CD4-positive, alpha-beta memory T cell (primary cell): ENCODE data around the gene KCNJ4. TPM values are rescaled to one million over a fixed set of nuclear protein-coding genes. Genes with fewer than 3 reads are reported as not detected.
A peak's percentile ranks its signal among the peaks of the same experiment; 100 is the strongest.
"Not testable (repeated sequence)": the region's sequence is repeated elsewhere in the genome, so short reads cannot be mapped to it uniquely, and the experiment has no call there.

Experiments used
- CTCF ChIA-PET: fragments of 350-600 bp; sonication (Branson Sonifier 250); formaldehyde crosslinking; loops from one replicate; lab custom pipeline; 2021; ENCODE audit warnings: inconsistent platforms; ENCODE audit not compliant: partially characterized antibody; lab: Charles Lee
- POLR2A ChIA-PET: fragments of 350-600 bp; sonication (Branson Sonifier 250); formaldehyde crosslinking; loops from one replicate; lab custom pipeline; 2021; ENCODE audit not compliant: partially characterized antibody; lab: Charles Lee
- DNase-seq, 5 donors: peaks; one replicate each; pipeline versions ENCODE4 v3.0.0 to v3.0.0-alpha.2; 2020 to 2022; ENCODE audit warnings: mixed read lengths in 1 of 5
- H3K27ac ChIP-seq: one replicate; pipeline ENCODE4 v1.7.0; 2013; ENCODE audit warnings: low read depth, low read length
- H3K27me3 ChIP-seq: 2 replicates; pipeline ENCODE4 v1.7.0; 2013; ENCODE audit warnings: mild to moderate bottlenecking, low read length, moderate library complexity; ENCODE audit not compliant: insufficient read depth
- H3K36me3 ChIP-seq: 2 replicates; pipeline ENCODE4 v1.7.0; 2013; ENCODE audit warnings: mild to moderate bottlenecking, low read length, moderate library complexity; ENCODE audit not compliant: insufficient read depth
- H3K4me1 ChIP-seq: 2 replicates; pipeline ENCODE4 v1.7.0; 2013; ENCODE audit warnings: mild to moderate bottlenecking, low read length, moderate library complexity; ENCODE audit not compliant: insufficient read depth
- H3K4me3 ChIP-seq, 2 donors: one replicate each; pipeline ENCODE4 v1.7.0; 2013; ENCODE audit warnings: low read length in 2 of 2, mild to moderate bottlenecking in 1 of 2
- H3K9me3 ChIP-seq, 2 donors: one replicate each; pipeline ENCODE4 v1.7.0; 2013; ENCODE audit warnings: low read length in 2 of 2, control low read depth in 1 of 2; ENCODE audit not compliant: control insufficient read depth in 1 of 2
- H3K27ac Mint-ChIP-seq, 7 donors: one replicate each; pipeline ENCODE4 v1.8.0; 2020 to 2021; ENCODE audit warnings: mixed read lengths in 7 of 7, mild to moderate bottlenecking in 6 of 7, inconsistent platforms in 3 of 7, moderate library complexity in 3 of 7
- H3K27me3 Mint-ChIP-seq, 2 donors: one replicate each; pipeline ENCODE4 v1.8.0; 2020 to 2021; ENCODE audit warnings: mixed read lengths in 2 of 2
- H3K36me3 Mint-ChIP-seq, 2 donors: one replicate each; pipeline ENCODE4 v1.8.0; 2020 to 2021; ENCODE audit warnings: mixed read lengths in 2 of 2, inconsistent platforms in 1 of 2, mild to moderate bottlenecking in 1 of 2
- H3K4me1 Mint-ChIP-seq, 4 donors: one replicate each; pipeline ENCODE4 v1.8.0; 2020 to 2021; ENCODE audit warnings: mixed read lengths in 4 of 4, mild to moderate bottlenecking in 1 of 4
- H3K4me3 Mint-ChIP-seq, 8 donors: one replicate each; pipeline ENCODE4 v1.8.0; 2020 to 2021; ENCODE audit warnings: mixed read lengths in 8 of 8, mild to moderate bottlenecking in 7 of 8, moderate library complexity in 6 of 8, inconsistent platforms in 3 of 8
- H3K9me3 Mint-ChIP-seq, 8 donors: one replicate each; pipeline ENCODE4 v1.8.0; 2020 to 2021; ENCODE audit warnings: mixed read lengths in 8 of 8, mild to moderate bottlenecking in 5 of 8, inconsistent platforms in 3 of 8, moderate library complexity in 1 of 8
- intact Hi-C: fragments of 100-400 bp; cut with micrococcal nuclease; formaldehyde crosslinking; loops from one replicate; pipeline ENCODE4 v1.15.1; 2023
- polyA plus RNA-seq, 2 donors: library from polyadenylated mRNA; unstranded; fragments of 300-500 nt; fragmentation: Illumina TruSeq; gene quantifications; one replicate each; pipeline ENCODE4 v1.2.3, GENCODE V29; 2021
- total RNA-seq, 2 experiments: library from RNA; stranded (reverse); gene quantifications; one replicate each; pipeline ENCODE4 v1.2.3, GENCODE V29; 2021

KCNJ4 gene
- total and polyA plus RNA-seq, 4 experiments from 2014 or later, result not detected

GRCh38 chr22:38395944-38396343, 59.1 kb downstream of the KCNJ4 start:
- H3K27ac ChIP-seq, H3K9me3 ChIP-seq, intact Hi-C loops, H3K4me3 ChIP-seq, CTCF ChIA-PET, H3K27me3 Mint-ChIP-seq, H3K9me3 Mint-ChIP-seq, H3K27me3 ChIP-seq, DNase-seq, H3K36me3 Mint-ChIP-seq, POLR2A ChIA-PET, H3K36me3 ChIP-seq: not testable (repeated sequence)
- peaks cover 46% of the 10 kb centered on the region for H3K4me1 ChIP-seq
- H3K4me1 Mint-ChIP-seq, result peaks cover 25 to 51% (median 35%) of the 10 kb centered on the region in 4 donors
- H3K27ac Mint-ChIP-seq, result peak overlapping the region; percentile 67 to 95 (median 86)
- peak overlapping the region; percentile 81 to 90 (median 84) for H3K4me3 Mint-ChIP-seq

GRCh38 chr22:38394929-38395624, 59.9 kb downstream of the KCNJ4 start:
- intact Hi-C loops, H3K27me3 Mint-ChIP-seq, CTCF ChIA-PET, H3K36me3 ChIP-seq, DNase-seq, H3K27me3 ChIP-seq, H3K9me3 Mint-ChIP-seq, H3K36me3 Mint-ChIP-seq, POLR2A ChIA-PET, H3K9me3 ChIP-seq, H3K27ac ChIP-seq, H3K4me3 ChIP-seq: not testable (repeated sequence)
- H3K27ac Mint-ChIP-seq, result peak overlapping the region; percentile 49 to 95 (median 61)
- peaks cover 29 to 56% (median 42%) of the 10 kb centered on the region in 4 donors for H3K4me1 Mint-ChIP-seq
- H3K4me3 Mint-ChIP-seq, result peak overlapping the region; percentile 20 to 90 (median 84)
- H3K4me1 ChIP-seq, result peaks cover 46% of the 10 kb centered on the region

GRCh38 chr22:38389428-38389818, 65.6 kb downstream of the KCNJ4 start:
- H3K9me3 Mint-ChIP-seq, H3K36me3 ChIP-seq, POLR2A ChIA-PET, H3K27me3 Mint-ChIP-seq, DNase-seq, H3K9me3 ChIP-seq, H3K4me3 ChIP-seq, H3K36me3 Mint-ChIP-seq, H3K27ac ChIP-seq, H3K27me3 ChIP-seq, intact Hi-C loops: not testable (repeated sequence)
- peaks cover 17% of the 10 kb centered on the region for H3K4me1 ChIP-seq
- Mint-ChIP-seq H3K27ac (peak overlapping the region in 3 of 7 donors; percentile 30 to 60 (median 44)), H3K4me3 (peak overlapping the region in 1 of 8 donors; percentile 49), H3K4me1 (peaks cover 22 to 44% (median 28%) of the 10 kb centered on the region in 4 donors)
- CTCF ChIA-PET, result interaction anchor here (0.7 kb wide), 1 partner anchor 282 kb away, joined by 4 read pairs; no protein-coding TSS in a partner anchor

- H3K27ac ChIP-seq, H3K27me3 Mint-ChIP-seq, H3K4me3 ChIP-seq, H3K27me3 ChIP-seq, H3K36me3 ChIP-seq, H3K36me3 Mint-ChIP-seq, H3K9me3 Mint-ChIP-seq, DNase-seq, intact Hi-C loops, H3K9me3 ChIP-seq, POLR2A ChIA-PET: not testable (repeated sequence)
- H3K27ac Mint-ChIP-seq, result peak overlapping the region in 2 of 7 donors; percentile 30 to 44
- peaks cover 11% of the 10 kb centered on the region for H3K4me1 ChIP-seq
- peak overlapping the region in 1 of 8 donors; percentile 49 for H3K4me3 Mint-ChIP-seq
- peaks cover 20 to 38% (median 23%) of the 10 kb centered on the region in 4 donors for H3K4me1 Mint-ChIP-seq
- CTCF ChIA-PET, result interaction anchor here (0.7 kb wide), 1 partner anchor 282 kb away, joined by 4 read pairs; no protein-coding TSS in a partner anchor
These were observed 66.2 kb downstream of the KCNJ4 start for GRCh38 chr22:38388506-38389427.

- H3K4me3 Mint-ChIP-seq, result peak overlapping the region; percentile 3 to 69 (median 59)
- H3K27me3 Mint-ChIP-seq, POLR2A ChIA-PET, H3K27ac ChIP-seq, DNase-seq, H3K27me3 ChIP-seq, H3K4me3 ChIP-seq, intact Hi-C loops, H3K4me1 ChIP-seq, H3K36me3 ChIP-seq, H3K9me3 ChIP-seq, CTCF ChIA-PET, H3K36me3 Mint-ChIP-seq, H3K9me3 Mint-ChIP-seq: not testable (repeated sequence)
- H3K27ac Mint-ChIP-seq, result peak overlapping the region in 5 of 7 donors; percentile 13 to 83 (median 49)
- H3K4me1 Mint-ChIP-seq, result peaks cover 16 to 26% (median 18%) of the 10 kb centered on the region in 4 donors
These were observed 68.1 kb downstream of the KCNJ4 start for GRCh38 chr22:38386918-38387317.

GRCh38 chr22:38383417-38383816, 71.6 kb downstream of the KCNJ4 start:
- Mint-ChIP-seq H3K4me1 (peaks cover 6 to 13% (median 8%) of the 10 kb centered on the region in 4 donors), H3K27me3 (no peaks in the 10 kb centered on the region), H3K27ac (peak overlapping the region in 1 of 7 donors; percentile 29), H3K4me3 (no peak overlapping the region), H3K9me3 (no peaks in the 10 kb centered on the region), H3K36me3 (peaks cover 8 to 11% of the 10 kb centered on the region in 2 donors)
- Histone ChIP-seq H3K36me3 (no peaks in the 10 kb centered on the region), H3K27ac (no peak overlapping the region), H3K4me3 (no peak overlapping the region), H3K4me1 (no peaks in the 10 kb centered on the region), H3K27me3 (no peaks in the 10 kb centered on the region), H3K9me3 (no peaks in the 10 kb centered on the region)
- CTCF ChIA-PET, result no interaction called here
- DNase-seq, result no peak
- intact Hi-C loops, result no loop called here
- POLR2A ChIA-PET, result no interaction called here

GRCh38 chr22:38381371-38381770, 73.6 kb downstream of the KCNJ4 start:
- Mint-ChIP-seq H3K27ac (peak overlapping the region in 1 of 7 donors; percentile 0), H3K36me3 (peaks cover 8 to 13% of the 10 kb centered on the region in 2 donors)
- H3K4me1 ChIP-seq, H3K27me3 Mint-ChIP-seq, intact Hi-C loops, H3K27me3 ChIP-seq, H3K9me3 ChIP-seq, CTCF ChIA-PET, H3K4me3 Mint-ChIP-seq, H3K4me1 Mint-ChIP-seq, H3K9me3 Mint-ChIP-seq, H3K4me3 ChIP-seq, H3K27ac ChIP-seq, DNase-seq, POLR2A ChIA-PET, H3K36me3 ChIP-seq: not testable (repeated sequence)
